Smooth muscle cell of the brain vasculature (primary cell): ENCODE data around the gene UNC5B.

Experiments
- DNase-seq: peaks from one replicate; pipeline ENCODE4 v3.0.0-alpha.2; 2012; ENCODE audit warnings: low read depth, low spot score

Gene UNC5B

DNA sequence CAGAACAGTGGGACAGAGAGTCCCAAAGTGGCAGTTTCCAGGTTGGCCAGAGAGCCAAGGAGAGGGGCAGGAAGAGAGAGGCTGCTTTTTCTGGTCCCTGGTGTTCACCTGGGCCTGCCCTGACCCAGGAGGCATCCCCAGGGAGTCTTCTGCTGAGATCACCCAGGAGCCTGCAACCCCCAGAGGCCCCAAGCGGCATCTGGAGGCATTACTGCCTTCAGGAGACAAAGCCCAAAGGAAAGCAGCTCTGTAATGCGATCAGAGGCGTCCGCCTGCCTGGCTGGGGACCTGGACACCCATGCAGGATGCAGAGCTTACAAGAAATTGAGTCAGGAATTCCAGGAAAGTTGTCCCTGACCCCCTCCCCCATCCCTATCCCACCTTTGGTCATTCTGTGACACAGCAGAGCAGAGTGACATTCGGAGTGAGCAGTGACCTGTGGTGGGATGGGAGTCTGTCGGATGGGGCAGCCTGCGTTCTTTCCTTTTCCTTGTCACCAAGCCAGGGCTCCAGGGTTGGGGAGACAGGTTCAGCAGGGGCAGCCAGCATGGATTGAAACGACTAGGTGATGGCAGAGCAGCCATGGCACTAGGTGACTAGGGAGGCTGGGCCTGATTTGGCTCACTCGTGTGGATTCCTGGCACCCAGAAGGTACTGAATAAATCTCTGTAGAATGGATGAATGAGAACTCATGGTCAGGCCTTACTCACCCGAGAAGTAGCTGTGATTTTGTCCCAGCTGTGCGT, 10.4 kb downstream of the UNC5B start:
- no peak for DNase-seq

DNA sequence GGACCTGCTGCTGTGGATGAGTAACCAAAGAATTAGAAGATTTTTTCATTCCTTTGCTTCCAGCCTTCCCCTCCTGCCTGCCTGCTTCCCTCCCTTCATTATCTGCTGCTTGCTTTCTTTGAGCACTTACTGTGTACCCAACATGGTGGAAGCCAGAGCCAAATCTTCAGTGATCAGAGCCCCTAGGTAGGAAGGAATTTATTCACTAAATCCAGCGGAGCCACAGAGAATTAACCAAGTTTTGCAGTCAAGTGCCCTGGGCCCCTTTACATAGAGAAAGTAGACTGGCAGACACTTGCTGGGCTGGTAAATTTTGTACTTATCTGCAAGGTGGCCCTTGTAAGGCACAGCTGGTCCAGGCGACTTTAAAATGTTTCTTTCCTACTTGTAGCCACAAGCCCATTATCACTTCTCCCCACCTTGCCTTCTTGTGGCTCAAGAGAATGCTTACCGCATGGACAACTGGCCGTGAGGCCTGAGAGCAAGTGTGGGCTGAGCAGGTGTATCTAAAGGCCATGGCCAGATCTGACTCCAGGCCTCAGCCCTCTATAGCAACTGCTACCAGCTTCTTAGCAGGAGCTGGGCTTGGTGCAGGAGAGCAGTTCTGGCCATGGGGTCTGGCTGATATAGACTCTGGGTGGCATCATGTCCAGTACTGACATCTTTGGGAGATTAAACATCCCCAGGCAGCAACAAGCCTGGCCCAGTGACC, 11.1 kb downstream of the UNC5B start:
- DNase-seq = no peak

DNA sequence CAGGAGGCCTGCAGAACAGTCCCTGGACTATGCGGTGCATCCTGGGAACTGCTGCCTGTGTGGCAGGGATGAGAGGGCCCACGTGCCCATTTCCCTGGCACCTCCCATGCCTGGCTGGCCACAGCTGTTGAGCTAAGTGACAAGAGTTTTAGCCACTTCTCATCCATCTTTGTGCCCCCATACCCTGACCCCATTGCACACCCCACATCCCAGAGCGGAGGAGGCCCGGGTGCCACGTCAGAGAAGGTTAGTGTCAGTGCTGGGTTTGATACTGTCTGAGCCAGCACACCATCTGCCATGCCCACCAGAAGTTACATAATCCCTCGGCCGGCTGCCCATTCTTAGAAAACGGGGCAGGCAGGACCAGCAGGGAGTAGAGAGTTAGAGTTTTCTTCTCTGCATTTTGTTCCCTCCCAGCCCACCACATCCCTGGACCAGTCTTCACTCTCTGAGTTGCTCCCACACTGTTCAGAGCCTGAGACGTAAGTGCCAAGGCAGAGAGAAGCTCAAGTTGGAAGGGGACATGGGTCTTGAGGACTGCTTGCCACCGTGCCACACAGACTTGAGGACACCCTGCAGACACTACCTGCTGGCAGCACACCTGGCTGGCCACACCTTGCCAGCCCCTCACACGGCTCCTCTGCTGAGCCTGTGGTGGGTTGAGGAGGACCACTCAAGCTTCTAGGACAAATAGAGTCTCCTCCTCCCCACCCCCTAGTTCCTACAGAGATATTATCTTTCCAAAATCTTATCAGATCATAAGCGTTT, 13.1 kb downstream of the UNC5B start:
- DNase-seq = no peak

GRCh38 chr10:71228875-71229675, 16.7 kb downstream of the UNC5B start:
- DNase-seq = no peak

- DNase-seq = no peak
Measured at GRCh38 chr10:71229726-71230655, 17.6 kb downstream of the UNC5B start.

GRCh38 chr10:71230656-71231025, 18.3 kb downstream of the UNC5B start:
- DNase-seq = no peak

GRCh38 chr10:71231206-71231605, 18.8 kb downstream of the UNC5B start:
- DNase-seq = no peak

DNA sequence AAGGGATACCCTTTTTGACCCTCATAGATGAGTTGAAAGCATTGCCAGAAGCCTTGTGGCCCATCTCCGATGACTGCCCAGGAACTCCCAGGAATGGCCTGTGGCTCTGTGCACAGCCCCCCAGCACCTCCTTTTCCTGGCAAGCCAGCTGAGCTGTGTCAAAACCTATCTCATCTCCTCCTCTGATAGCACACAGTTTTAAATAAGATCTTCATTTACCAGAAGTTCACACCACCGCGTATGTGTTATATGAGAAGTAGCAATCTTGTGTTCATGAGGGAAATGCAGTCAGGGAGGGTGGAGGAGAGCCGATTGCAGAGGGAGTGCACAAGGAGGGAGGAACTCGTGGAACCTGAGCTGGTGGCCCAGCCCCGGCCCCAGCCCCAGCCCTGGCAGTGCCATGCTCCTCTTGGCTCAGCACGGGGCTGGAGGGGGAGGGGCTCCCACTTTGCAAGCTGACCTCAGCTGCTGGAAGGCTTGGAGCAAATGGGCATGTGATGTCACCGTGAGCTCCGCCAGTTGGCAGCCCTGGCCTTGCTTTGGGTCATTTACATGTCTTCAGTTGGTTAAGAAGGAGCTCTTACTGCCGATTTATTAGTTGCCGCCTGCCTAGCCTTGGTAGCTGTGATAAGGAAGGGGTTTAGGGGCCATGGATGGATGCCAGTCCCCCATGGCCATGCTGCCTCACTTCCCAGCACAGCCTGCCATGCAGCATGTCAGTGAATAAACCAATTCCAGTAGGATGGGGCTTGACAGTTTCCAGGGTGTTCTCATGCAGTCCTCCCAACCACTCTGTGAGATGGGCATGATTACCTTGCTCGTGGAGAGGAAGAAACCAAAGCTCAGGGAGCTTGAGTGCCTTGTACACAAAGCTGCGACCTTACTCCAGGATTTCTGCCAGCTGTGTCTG, 20.0 kb downstream of the UNC5B start:
- no peak for DNase-seq

DNA sequence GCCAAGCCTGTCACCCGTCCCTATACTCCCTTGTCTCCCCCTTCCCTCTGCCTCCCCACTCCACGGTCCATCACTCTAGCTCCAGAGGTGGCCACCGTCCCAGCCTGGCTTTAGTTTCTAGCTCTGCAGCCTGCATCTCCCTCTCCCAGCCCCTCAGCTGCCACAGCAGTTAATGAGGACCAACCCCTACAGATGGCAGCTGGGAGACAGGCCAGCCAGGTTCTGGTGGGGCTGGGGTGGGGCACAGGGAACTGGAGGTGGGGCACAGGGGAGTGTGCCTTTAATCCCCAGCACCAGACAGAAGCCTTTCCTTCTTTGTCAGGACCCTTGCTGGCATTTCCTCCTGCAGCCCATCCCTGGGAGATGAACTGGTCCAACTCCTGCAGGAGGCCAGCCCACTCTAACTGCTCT, 21.1 kb downstream of the UNC5B start:
- DNase-seq = no peak

GRCh38 chr10:71234004-71234894, 21.9 kb downstream of the UNC5B start:
- no peak for DNase-seq

DNA sequence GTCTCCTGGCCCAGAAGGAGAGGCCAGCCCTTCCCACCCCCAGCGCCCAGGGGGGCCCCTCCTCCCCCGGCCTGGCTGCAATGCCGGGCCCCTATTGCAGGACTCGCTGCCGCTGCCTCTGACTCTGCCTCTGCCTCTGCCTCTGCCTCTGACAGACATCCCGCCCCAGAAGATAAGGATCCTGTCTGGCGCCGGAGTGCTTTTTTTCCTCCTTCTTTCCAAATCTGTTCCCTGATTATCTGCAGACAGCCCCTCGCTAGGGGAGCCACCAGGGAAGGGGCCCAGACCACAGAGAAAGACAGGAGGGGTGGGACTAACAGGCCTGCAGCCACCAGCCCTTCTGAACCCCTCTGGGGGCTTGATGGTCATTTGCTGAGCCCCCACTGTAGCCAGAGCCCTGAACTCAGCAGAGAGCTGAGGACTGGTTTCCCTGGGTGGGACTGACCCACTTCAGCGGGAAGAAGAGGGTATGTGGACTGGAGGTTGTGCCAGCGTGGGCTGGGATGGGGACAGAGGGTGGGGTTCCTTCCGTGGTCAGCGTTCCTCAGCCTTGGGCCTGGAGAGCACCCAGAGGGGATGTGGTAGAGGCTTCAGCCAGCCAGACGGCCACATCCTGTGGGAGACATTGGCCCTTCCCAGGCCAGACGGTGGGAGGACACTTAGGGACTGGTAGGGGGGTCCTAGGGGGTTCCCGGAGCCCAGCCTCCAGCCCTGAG, 22.8 kb downstream of the UNC5B start:
- no peak for DNase-seq

DNA sequence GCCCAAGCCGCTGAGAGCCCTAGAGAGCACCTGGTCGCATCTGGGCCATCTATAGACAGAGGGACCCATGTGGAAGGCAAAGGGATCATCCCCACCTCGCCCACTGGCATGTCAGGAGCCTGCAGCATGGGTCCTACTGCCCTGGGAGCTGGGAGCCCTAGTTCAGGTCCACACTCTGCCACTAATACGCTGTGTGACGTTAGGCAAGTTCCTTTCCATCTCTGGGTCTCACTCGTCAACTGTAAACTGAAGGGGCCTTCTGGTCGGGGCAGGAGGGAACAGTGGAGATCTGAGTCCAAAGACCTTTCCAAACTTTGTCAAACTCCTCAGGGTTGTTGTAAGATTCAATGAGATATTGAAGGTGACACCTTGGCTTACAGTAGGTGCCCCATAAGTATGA, 23.4 kb downstream of the UNC5B start:
- no peak for DNase-seq

DNA sequence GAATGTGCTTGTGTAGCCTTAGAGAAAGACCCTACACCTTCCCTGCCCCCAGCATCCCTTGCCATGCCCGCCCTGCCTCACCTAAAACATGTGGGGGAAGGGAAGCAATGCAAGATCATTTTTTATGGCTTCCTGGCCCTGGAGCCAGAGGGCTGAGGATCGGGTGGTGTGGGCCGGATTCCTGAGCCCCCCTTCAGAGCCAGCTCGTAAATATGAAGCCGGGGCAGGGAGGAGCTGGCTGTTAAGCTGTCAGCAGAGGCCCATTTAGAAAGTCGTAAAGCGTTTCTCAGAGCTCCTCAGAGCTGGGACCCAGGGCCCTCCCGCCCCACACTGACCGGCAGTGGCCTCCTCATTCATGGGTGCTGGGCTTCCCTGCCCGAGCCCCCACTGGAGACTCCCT, 23.9 kb downstream of the UNC5B start:
- no peak for DNase-seq

- no peak for DNase-seq
Measured at GRCh38 chr10:71236822-71237682, 24.7 kb downstream of the UNC5B start.

GRCh38 chr10:71237843-71238623, 25.7 kb downstream of the UNC5B start:
- DNase-seq = no peak

- DNase-seq = no peak
Measured at GRCh38 chr10:71238626-71239025, 26.3 kb downstream of the UNC5B start.
